ENCODE measurements around the gene ZSWIM6. TPM values are rescaled to one million over a fixed set of nuclear protein-coding genes. Genes with fewer than 3 reads are reported as not detected.

ZSWIM6 gene
- total RNA-seq, 4 donors from 2014 or later: 1.9 to 4.0 (median 3.0) TPM

GRCh38 chr5:61352612-61353156 lies 20.6 kb downstream of the ZSWIM6 start:
- TF ChIP-seq POLR2A (IDR thresholded peaks at IDR 0.05) (no peak), CTCF (IDR thresholded peaks at IDR 0.05 in 4 of 5, conservative IDR thresholded peaks at IDR 0.05 in 1 of 5) (no peak)
- Histone ChIP-seq H3K4me3 (no peak overlapping the region), H3K4me1 (peaks cover 22 to 32% of the 10 kb centered on the region in 2 donors), H3K9me3 (no peaks in the 10 kb centered on the region), H3K36me3 (no peaks in the 10 kb centered on the region), H3K27me3 (no peaks in the 10 kb centered on the region), H3K27ac (no peak overlapping the region)
- DNase-seq (no peak), ATAC-seq (no peak)
- intact Hi-C loops (cut with DNase I; ENCODE audit: low total_unique reads) (no loop called here), in situ Hi-C loops (cut with MboI; ENCODE audit: low sequenced_read_pairs in 4 of 4) (no loop called here)

- TF ChIP-seq CTCF (IDR thresholded peaks at IDR 0.05 in 4 of 5, conservative IDR thresholded peaks at IDR 0.05 in 1 of 5) (no peak), POLR2A (IDR thresholded peaks at IDR 0.05) (no peak)
- in situ Hi-C loops (cut with MboI; ENCODE audit: low sequenced_read_pairs in 4 of 4) (no loop called here), intact Hi-C loops (cut with DNase I; ENCODE audit: low total_unique reads) (no loop called here)
- Histone ChIP-seq H3K4me1 (peaks cover 22 to 28% of the 10 kb centered on the region in 2 donors), H3K9me3 (no peaks in the 10 kb centered on the region), H3K27ac (no peak overlapping the region), H3K36me3 (no peaks in the 10 kb centered on the region), H3K27me3 (no peaks in the 10 kb centered on the region), H3K4me3 (no peak overlapping the region)
- DNase-seq (no peak), ATAC-seq (no peak)
Observed at GRCh38 chr5:61353293-61353692, 21.2 kb downstream of the ZSWIM6 start.

- ATAC-seq (no peak), DNase-seq (no peak)
- H3K36me3 ChIP-seq: no peaks in the 10 kb centered on the region
- H3K4me3 ChIP-seq: no peak overlapping the region
- in situ Hi-C loops (cut with MboI; ENCODE audit: low sequenced_read_pairs in 4 of 4) (no loop called here), intact Hi-C loops (cut with DNase I; ENCODE audit: low total_unique reads) (no loop called here)
- no peak overlapping the region for H3K27ac ChIP-seq
- H3K4me1 ChIP-seq: peaks cover 15 to 22% of the 10 kb centered on the region in 2 donors
- no peaks in the 10 kb centered on the region for H3K27me3 ChIP-seq
- no peaks in the 10 kb centered on the region for H3K9me3 ChIP-seq
- TF ChIP-seq POLR2A (IDR thresholded peaks at IDR 0.05) (no peak), CTCF (IDR thresholded peaks at IDR 0.05 in 4 of 5, conservative IDR thresholded peaks at IDR 0.05 in 1 of 5) (no peak)
Observed at GRCh38 chr5:61354199-61354598, 22.1 kb downstream of the ZSWIM6 start.

- TF ChIP-seq CTCF (IDR thresholded peaks at IDR 0.05 in 4 of 5, conservative IDR thresholded peaks at IDR 0.05 in 1 of 5): no peak
- no peak for TF ChIP-seq POLR2A (IDR thresholded peaks at IDR 0.05)
- H3K27ac ChIP-seq: no peak overlapping the region
- no peak overlapping the region for H3K4me3 ChIP-seq
- no peaks in the 10 kb centered on the region for H3K9me3 ChIP-seq
- ATAC-seq (no peak), DNase-seq (no peak)
- in situ Hi-C loops (cut with MboI; ENCODE audit: low sequenced_read_pairs in 4 of 4) (no loop called here), intact Hi-C loops (cut with DNase I; ENCODE audit: low total_unique reads) (no loop called here)
- H3K27me3 ChIP-seq: no peaks in the 10 kb centered on the region
- H3K4me1 ChIP-seq: peaks cover 3 to 4% of the 10 kb centered on the region in 2 donors
- H3K36me3 ChIP-seq: no peaks in the 10 kb centered on the region
Observed at GRCh38 chr5:61357745-61358144, 25.7 kb downstream of the ZSWIM6 start.
